DMS79 (cell line): ENCODE data around the gene HCST.
A peak's percentile ranks its signal among the peaks of the same experiment; 100 is the strongest.
"Not testable (repeated sequence)": the region's sequence is repeated elsewhere in the genome, so short reads cannot be mapped to it uniquely, and the experiment has no call there.

ENCODE experiments used
- DNase-seq: peaks from one replicate; lab custom pipeline; 2025; lab: John Stamatoyannopoulos, UW

The HCST gene, protein sequence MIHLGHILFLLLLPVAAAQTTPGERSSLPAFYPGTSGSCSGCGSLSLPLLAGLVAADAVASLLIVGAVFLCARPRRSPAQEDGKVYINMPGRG

GRCh38 chr19:35901854-35902661, at the start of gene HCST:
Gene HCST, plus strand, starts transcription at chr19:35902529. Its CDS starts 65 bp downstream, at chr19:35902594.
- DNase-seq, result no peak

GRCh38 chr19:35853038-35853756, 49.1 kb upstream of the HCST start:
- no peak for DNase-seq

DNA sequence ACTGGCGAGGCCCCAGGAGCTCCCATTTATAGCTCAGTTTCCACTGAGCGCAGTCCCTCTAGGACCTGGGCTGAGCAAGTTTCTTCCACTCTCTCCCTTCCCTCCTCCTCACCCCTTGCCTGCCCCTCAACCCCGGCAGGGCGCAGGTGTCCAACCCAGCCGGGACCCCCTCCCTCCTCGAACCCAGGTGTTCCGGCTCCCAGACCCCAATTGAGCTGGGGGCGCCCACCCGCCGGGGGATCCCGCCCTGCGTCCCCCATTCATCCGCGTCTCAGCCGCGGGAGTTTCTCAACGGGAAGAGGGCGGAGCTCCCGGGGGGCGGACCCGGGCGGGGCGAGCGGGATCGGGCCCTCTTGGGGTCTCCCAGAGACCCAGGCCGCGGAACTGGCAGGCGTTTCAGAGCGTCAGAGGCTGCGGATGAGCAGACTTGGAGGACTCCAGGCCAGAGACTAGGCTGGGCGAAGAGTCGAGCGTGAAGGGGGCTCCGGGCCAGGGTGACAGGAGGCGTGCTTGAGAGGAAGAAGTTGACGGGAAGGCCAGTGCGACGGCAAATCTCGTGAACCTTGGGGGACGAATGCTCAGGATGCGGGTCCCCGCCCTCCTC, 45.7 kb upstream of the HCST start, which contains the start of gene KIRREL2:
TSS of gene KIRREL2 (plus strand) at position 366 of the 604 bp plus-strand sequence. CDS start at position 575, 209 bp downstream.
- peak; percentile 38 for DNase-seq

- no peak for DNase-seq
Observed at GRCh38 chr19:35858311-35858710, 44.0 kb upstream of the HCST start.

- DNase-seq, result no peak
Observed at GRCh38 chr19:35859414-35859813, 42.9 kb upstream of the HCST start.

DNA sequence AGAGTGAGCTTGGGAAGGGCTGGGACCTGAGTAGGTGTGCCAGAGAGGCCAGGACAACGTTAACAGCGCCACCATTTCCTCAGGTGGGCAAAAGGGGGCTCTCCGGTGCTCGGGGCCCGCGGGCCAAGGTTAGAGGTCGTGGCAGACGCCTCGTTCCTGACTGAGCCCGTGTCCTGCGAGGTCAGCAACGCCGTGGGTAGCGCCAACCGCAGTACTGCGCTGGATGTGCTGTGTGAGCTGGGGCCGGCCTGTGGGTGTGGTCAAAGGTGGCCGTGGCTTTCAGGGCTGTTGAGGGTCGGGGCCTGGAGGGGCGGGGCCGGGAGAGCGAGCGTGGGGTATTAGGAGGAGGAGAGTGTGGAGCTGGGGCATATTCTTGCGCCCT, 41.9 kb upstream of the HCST start:
- no peak for DNase-seq

DNA sequence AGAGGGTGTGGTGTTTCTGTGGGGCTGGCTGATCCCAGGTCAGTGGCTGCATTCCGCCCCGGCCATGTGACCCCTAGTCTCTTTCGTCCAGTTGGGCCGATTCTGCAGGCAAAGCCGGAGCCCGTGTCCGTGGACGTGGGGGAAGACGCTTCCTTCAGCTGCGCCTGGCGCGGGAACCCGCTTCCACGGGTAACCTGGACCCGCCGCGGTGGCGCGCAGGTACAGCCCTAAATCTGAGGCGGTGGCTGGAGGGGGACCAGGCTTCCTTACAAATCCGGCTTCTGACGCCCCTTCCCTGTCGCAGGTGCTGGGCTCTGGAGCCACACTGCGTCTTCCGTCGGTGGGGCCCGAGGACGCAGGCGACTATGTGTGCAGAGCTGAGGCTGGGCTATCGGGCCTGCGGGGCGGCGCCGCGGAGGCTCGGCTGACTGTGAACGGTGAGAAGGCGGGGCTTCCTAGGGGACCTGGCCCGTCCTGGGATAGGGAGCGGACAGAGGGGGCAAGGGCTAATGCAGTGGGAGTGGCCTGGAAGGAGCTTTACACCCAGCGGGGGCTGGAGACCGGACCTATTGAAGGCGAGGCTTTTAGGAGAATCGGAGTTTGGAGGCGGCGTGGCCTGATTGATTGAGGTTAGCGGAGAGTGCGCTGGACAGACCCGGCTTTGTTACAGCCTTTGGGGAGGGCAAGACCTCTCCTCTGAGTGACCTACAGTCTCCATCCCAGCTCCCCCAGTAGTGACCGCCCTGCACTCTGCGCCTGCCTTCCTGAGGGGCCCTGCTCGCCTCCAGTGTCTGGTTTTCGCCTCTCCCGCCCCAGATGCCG, 41.3 kb upstream of the HCST start:
- DNase-seq, result no peak

DNA sequence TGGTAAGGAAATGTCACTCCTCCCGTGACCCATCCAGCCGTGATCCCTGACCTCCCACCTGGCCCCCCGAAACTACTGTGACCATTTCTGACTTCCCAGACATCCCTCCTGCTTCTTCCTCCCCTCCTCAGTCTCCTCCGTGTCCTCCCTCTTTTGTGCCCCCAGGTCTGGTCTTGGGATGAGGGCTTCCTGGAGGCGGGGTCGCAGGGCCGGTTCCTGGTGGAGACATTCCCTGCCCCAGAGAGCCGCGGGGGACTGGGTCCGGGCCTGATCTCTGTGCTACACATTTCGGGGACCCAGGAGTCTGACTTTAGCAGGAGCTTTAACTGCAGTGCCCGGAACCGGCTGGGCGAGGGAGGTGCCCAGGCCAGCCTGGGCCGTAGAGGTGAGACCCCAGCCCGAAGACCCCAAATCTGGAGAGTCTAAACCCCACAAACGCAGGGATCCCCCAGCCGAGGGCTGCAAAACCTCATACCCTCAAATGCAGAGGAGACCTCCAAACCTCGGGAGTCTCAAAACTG, 40.6 kb upstream of the HCST start:
- DNase-seq, result no peak

DNA sequence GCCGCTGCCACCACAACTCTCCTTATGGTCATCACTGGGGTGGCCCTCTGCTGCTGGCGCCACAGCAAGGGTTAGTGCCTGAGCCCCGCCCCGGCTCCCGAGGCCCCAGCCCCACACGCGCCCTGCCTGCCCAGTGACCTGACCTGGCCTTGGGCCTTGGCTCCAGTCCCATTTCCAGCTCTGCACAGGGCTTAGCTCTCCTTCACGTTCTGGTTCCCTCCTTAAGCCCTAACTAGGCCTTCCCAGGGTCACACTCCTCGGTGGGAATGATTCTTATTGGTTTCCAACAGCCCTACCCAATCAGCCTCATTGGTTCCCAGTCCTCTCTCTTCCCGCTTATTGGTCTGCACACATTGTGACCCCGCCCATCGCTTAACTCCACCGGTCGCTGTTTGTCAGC, 39.8 kb upstream of the HCST start:
- DNase-seq, result no peak

GRCh38 chr19:35863018-35863417, 39.3 kb upstream of the HCST start:
- DNase-seq, result no peak

- DNase-seq, result peak; percentile 50
Observed at GRCh38 chr19:35868172-35868822, 34.0 kb upstream of the HCST start, which contains the start of gene APLP1. Gene APLP1, plus strand, starts transcription at chr19:35868574. Its CDS starts 63 bp downstream, at chr19:35868637.

GRCh38 chr19:35868823-35869326, 33.5 kb upstream of the HCST start:
- no peak for DNase-seq

DNA sequence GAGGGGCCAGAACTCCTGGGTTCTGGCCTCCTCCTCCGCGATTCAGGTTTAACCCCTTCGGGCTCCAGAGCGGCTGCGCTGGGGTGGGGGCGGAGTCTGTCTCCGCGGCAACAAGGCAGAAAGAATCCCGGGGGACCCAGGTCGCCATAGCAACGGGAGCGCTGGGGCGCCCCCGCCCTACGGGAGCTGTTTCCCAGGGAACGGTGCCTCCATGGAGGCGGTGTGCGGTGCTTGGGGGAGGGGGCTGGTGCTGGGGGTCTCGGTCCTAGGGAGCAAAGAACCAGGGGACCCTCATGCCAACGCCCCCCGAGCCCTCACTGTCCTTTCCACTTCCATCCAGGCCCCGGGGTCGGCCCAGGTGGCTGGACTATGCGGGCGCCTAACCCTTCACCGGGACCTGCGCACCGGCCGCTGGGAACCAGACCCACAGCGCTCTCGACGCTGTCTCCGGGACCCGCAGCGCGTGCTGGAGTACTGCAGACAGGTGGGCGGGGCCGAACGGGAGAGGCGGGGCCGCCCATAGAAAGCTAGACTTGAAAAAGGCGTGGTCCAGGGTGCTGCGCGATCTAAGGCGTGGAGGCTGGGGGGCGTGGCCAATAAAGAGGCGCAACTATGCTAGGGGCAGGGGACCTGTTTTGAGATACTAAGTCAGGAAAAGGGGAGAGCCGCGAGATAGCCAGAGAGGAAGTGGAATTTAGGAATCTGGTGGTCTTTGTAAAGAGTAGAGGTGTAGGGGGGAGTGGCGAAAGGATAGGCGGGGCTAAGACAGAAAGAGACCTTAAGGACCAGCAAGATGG, 32.8 kb upstream of the HCST start:
- DNase-seq, result peak; percentile 72

DNA sequence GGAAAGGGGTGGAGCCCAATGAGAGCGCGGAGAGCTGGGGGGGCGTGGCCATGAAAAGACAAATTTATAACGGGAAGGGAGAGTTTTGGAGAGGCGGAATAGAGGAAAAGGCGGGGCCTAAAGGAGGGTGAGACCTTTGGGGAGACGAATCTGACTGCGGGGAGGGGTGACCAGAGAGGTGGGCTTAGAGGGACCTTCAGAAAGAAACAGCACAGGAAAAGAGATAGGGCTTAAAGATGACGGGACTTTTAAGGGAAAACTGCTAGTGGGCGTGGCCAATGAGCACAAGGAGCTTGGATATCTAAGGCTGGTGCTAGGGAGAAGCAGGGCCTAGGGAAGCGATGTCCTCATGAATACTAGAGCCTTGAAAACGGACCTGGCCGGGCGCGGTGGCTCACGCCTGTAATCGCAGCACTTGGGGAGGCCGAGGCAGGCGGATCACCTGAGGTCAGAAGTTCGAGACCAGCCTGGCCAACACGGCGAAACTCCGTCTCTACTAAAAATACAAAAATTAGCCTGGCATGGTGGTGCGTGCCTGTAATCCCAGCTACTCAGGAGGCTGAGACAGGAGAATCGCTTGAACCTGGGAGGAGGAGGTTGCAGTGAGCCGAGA, 32.1 kb upstream of the HCST start:
- DNase-seq, result not testable (repeated sequence)

DNA sequence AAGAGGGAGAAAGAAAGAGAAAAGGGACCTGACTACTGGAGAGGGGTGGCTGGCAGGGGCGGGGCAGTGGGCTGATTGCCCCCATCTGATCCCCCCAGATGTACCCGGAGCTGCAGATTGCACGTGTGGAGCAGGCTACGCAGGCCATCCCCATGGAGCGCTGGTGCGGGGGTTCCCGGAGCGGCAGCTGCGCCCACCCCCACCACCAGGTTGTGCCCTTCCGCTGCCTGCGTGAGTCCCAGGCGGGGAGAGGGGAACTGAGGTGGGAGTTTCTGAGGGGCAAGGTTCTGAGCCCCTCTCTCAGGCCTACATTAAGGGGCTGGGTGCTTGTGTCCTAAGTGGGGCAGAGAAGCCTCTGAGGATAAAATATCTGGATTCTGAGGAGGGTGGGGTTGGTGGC, 31.5 kb upstream of the HCST start:
- DNase-seq, result no peak

DNA sequence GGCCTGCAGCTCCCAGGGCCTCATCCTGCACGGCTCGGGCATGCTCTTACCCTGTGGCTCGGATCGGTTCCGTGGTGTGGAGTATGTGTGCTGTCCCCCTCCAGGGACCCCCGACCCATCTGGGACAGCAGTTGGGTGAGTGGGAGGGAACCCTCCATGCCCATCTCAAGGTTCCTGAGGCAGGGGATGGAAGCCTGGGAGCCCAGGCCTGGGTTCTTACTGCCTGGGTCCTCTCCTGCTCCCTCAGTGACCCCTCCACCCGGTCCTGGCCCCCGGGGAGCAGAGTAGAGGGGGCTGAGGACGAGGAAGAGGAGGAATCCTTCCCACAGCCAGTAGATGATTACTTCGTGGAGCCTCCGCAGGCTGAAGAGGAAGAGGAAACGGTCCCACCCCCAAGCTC, 30.7 kb upstream of the HCST start:
- no peak for DNase-seq

GRCh38 chr19:35872180-35872579, 30.1 kb upstream of the HCST start:
- DNase-seq, result no peak

- no peak for DNase-seq
Observed at GRCh38 chr19:35874392-35874930, 27.9 kb upstream of the HCST start.

GRCh38 chr19:35879068-35879467, 23.3 kb upstream of the HCST start:
- DNase-seq, result no peak
